Measurements from ENCODE around the gene MRPL23.

The MRPL23 gene

DNA sequence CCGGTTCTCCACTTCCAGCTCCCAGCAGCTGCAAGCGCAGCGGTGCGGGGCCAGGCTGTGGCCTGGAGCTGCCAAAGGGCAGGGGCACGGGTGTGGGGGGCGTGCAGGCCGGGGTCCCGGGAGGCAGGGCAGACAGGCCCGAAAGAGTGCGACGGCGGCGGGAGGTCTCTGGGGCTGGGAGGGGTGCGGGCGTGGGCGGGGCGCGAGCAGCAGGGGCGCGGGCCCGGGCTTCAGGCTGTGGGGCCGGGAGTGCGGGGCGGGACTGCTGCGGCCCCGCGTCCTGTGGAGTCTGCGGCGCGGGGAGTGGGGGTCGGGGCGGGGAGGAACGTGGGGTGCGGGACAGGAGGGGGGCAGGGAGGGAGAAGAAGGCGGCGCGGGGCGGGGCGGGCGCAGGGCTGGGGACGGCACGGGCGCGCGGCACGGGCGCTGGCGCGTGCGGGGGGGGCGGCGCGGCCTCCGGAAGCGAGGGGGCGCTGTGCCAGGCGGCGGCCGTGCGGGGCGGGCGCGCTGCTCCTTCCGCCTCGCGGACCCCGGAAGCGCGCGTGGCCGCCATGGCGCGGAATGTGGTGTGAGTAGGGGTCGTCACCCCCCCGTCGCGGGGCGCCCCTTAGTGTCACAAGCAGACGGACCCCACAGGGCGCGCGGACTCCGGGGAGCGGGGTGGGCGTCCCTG is at the start of gene MRPL23:
MRPL23 (plus strand) TSS at position 521 of the 673 bp plus-strand sequence; CDS start at position 552, 31 bp downstream.
- DNase-seq: no peak

DNA sequence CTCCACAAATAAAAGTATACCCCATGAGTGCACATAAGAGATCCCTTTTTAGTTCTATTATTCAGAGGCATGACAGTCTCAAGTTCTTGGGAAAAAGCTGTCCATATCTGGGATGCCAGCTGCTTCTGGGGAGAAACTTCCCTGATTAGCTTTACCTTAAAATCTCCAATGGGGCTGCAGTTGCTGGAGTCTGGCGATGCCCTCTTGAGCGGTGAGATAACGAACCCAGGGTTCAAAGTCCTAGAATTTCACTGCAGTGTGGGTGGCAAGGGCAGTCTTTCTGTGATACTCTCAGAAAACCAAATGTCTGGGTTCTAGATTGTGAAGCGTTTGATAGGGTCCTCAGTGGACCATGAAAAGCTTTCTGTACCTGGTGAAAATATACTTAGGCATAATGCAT is 48.0 kb upstream of the MRPL23 start:
- no peak for DNase-seq

- DNase-seq: no peak
These were observed 47.4 kb upstream of the MRPL23 start for GRCh38 chr11:1899686-1900085.

DNA sequence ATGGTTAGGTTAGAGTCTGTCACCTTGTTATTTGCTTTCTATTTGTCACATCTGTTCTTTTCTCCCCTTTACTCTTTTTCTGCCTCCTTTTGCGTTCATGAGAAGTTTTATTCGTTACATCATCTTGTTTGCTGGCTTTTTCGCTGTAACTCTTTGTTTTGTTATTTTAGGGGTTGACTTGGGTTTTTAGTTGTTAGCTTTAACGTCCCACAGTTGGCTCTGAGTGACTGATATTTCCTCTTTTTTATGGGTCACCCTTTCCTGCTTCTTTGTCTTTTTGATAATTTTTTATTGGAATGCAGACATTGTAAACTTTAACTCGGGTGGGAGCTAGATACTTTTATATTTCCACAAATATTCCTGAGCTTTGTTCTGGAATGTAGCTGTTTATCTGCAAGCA is 41.0 kb upstream of the MRPL23 start:
- no peak for DNase-seq

- no peak for DNase-seq
These were observed 40.3 kb upstream of the MRPL23 start for GRCh38 chr11:1906611-1907423.

- DNase-seq: no peak
These were observed 38.5 kb upstream of the MRPL23 start for GRCh38 chr11:1908618-1909017.

GRCh38 chr11:1909524-1909923 is 37.6 kb upstream of the MRPL23 start:
- DNase-seq: no peak

DNA sequence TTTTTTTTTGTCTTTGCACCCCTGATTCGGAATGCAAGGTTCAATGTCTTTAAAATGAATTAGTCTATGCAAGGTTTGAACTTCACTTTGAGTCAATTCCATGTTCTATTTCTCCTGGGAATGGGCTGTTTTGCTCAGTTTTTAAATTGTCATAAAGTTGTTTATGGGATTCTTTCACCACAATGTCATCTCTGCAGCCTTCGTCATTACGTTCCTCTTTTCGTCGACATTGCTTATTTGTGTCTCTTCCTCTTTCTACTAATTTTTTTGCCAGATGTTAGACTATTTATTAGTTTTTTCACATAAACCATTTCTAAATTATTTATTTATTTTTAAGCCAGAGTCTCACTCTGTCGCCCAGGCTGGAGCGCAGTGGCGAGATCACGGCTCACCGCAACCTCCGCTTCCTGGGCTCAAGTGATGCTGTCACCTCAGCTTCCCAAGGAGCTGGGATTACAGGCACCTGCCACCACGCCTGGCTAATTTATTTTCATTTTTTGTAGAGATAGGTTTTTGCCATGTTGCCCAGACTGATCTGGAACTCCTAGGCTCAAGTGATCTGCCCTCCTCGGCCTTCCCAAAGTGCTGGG is 34.7 kb upstream of the MRPL23 start:
- DNase-seq: no peak

DNA sequence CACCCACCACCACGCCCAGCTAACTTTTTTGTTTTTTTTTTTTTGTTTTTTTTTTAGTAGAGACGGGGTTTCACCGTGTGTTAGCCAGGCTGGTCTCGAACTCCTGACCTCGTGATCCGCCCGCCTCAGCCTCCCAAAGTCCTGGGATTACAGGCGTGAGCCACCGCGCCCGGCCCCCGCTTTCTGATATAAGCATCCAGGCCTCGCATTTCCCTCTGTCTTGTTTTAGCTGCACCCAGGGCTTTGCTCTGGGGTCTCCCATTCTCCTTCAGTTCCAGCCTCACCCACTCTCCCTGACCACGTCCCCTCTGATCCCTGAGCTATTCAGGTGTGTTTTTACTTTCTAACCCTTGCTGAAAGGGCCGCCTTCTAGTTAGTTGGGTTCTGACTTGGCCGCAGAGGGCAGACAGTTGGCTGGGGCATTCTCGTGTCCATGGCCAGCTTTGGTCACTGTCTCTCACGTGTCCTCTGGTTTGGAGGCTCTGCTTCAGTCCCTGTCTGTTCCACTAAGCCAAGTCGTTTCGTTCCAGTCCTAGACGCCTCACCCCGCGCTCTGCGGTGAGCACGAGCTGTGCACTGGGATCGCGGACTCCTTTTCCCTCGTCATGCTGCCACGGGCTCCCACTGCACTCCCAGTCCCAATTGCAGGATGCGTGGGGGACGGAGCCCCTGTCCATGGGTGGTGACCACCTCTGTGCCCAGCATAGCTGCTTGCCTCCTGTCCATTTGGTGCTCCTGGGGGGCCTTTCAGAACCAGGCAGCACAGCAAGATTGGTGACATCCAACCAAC is 33.7 kb upstream of the MRPL23 start:
- DNase-seq: no peak

DNA sequence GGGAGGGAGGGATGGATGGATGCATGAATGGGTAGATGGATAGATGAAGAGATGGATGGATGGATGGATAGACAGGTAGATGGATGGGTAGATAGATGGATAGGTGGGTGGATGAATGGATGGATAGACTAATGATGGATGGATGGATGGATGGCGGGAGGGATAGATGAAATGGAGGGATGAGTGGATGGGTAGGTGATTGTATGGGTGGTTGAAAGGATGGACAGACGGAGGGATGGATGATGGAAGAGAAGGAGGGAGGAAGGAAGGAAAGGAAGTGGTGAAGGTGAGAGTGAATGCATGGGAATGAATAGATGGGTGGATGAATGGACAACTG is 31.4 kb upstream of the MRPL23 start:
- DNase-seq: no peak

DNA sequence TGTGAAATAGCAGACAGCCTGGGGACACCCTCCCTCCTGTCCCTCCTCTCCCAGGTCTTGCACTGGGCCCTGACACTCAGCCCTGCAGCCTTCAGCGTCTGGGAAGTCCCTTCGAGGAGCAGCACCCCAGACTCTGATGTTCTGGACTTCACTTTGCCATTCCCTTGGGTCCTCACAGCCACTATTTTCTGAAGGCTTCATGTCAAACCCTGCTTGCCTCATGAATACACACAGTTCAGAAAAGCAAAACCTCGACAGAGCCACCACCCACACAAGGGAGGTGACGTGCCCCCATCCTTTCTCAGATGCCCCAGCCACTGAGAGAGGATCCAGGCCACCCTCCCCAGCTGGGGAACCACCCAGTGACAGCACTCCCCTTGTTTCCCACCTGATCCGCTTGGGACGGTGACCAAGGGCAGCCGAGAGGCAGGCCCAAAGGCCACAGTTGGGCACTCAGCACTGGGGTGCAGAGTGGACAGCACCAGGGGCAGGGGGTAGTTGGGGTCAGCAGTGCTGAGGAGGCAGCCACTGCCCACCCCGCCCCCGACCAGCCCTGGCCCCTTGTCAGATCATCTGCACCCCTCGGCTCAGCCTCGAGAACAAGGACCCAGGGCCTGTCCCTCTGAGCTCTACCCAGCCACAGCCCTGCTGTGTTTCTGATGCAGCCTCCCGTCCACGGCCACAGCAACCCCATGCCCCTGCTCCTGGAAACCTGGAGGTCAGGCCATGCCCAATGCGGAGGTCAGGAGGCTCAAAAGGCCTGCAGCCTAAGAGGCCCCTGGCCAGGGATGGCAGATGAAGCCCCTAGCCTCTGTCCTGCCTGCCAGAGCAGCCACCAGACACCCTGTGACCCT is 30.8 kb upstream of the MRPL23 start:
- DNase-seq: no peak

DNA sequence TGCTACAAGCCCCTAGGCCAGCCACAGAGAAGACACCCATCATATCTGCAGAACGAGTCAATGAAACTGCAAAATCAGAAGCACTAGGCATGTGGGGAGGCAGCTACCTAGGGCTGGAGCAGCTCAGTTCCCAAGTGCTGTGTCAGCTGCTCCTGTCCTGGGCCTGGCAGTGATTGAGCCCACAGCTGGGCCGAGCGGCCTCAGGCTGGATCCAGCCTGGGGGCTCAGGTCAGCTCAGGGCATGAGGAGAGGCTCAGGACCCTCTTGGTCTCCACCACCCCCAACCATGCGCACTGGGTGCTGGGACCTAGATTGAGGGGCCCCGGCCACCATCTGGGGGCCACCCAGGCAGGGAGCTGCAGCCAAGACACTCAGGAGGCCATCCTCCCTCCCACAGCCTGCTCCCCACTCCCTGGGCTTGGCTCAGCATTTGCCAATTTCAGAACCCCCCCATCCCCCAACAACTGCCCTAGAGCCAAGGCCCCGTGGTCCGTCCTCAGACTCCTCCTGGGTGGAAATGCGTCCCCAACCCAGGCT is 30.1 kb upstream of the MRPL23 start:
- no peak for DNase-seq

DNA sequence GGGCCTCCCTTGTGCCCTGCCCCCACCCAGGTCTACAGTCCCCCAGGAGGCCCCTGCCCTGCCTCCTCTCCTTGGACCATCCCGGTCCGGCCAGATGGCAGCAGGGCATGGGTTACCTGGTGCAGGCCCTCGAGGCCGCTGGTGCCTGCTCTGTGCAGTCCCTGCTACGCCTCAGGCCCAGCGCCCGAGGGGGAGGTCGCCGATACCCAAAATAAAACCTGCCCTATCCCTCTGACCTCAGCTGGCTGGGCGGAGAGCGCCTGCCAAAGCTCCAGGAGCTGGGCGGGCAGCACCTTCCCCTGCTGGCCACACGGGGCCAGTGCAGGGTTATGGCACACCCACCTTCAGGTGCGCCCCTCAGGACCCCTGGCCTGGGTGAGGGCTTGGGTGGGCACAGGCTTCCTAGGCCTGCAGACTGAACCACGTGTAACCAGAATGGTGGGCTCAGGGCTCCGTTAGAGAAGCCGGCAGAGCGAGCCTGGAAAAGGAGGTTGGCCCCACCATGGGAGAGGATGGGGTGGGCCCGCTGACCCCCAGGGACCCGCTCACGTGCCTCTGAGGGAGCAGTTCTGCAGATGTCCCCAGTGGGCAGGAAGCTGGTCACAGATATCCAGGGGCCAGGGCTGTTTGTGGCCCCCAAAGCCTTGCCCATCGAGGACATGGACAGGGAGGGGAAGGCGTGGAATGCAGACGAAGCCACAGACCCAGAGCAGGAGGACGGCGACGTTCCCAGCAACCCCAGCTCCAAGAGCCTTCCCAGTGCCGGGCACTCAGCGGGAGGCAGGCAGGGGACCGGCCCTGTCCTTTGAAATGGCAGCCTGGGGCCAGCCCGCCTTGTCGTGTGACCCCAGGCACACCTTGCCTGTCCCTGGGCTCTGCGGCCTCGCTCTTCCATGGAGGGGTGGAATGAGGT is 29.4 kb upstream of the MRPL23 start:
- DNase-seq: no peak

DNA sequence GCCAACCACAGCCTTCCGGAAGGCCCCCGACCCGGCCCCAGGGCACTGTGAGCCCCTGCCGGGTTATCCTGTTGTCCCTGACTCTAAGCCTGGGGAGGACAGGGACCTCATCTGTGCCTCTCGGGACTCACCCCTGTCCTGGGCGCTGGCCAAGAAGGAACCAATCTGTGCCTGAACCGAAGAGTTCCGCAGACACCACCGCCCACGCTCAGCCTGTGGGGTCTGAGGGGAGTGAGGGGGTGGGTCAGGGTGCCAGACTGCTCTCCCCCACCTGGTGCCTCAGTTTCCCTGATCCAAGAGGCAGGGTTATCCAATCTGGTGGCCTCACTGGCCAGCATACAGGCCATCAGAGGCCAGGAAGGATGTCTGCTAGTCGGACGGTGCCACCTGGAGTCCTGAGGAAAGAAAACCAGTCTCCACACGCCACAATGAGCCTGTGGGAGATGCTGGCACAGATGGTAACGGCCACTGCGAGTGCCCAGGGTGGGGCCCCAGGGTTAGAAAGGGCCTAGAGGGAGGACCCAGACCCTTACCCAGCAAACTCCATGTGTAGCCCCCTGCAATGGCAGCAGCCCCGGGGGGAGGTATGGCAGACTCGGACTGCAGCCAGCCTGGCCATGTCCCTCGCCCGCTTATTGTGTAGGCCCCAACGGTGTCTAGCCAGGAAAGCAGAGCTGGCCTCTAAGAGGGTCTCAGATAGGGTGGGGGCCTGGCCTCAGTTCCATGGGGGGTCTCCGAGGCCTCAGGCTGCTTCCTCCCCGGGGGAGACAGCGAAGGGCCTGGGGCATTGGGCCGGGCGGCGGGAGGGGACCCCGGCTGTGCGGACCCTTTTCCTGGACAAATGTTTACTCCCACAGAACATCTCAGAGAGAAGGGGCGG is 28.5 kb upstream of the MRPL23 start:
- DNase-seq: no peak

- DNase-seq: no peak
These were observed 27.6 kb upstream of the MRPL23 start, which contains the start of gene TNNT3 for GRCh38 chr11:1919391-1920127. TNNT3 (plus strand) TSS chr11:1919703; CDS start chr11:1922875, 3,172 bp downstream.

DNA sequence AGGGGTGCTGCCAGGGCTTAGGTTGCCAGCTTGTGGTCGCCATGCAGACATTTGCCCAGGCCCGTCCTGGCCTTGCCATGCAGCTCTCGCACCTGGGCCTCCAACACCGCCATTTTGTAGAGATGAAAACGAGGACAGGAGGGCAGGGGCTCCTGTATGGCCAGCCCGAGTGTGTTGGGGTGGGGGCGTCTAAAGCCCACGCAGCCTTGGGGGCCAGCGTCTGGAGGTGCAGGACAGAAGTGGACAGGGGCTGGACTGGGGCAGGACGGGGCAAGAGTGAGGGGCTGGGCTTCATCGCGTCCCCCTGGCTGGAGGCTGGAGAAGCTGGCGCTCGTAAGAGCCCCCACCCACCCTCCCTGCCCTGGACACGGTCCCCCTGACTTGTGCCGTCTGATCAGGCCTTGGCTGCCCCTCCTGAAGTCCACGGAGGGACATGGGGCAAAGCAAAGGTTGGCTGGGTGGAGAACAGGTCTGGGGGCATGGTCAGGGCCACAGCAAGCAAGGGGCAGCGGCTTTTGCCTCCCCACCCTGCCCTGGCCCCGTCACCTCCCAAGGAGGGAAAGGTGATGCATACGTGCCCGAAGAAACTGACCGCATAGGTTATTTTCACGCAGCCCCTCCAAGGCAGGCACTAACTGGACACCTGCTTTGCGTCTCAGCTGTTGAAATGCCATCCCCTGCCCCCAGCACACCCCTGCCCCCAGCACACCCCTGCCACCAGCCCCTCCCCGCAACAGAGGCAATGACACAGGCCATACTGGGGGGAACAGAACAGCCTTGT is 26.8 kb upstream of the MRPL23 start:
- no peak for DNase-seq

DNA sequence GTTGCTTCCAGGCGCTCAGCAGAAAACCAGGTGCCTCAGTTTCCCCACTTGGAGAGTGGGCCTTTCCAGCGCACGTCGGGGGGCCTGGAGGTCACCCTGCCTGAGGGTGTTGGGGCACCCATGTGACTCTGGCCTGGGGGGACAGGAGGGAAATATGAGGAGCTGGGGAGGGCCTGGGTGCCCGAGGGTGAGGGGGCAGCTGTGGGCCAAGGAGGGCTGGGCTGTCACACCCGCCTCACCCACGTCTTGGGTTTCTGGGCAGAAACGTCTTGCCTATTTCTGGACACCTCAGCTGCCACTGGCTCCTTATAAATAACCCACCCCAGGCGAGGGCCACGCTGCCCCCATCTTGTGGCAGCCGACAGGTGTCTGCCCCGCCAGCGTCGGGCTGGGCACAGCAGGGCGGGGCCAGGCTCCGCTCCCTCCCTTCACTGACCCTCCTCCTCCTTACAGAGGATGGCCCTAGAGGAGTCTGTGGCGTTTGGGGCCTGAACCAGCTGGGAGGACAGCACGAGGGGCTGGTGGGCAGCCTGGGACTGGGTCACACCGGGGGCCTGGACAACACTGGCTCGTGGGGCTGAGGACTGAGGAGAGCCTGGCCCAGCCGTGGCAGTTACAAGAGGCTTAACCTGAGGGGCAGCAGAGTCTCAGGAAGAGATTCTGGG is 26.1 kb upstream of the MRPL23 start:
- no peak for DNase-seq
